H1 (cell line): Measurements from ENCODE around the gene TMEM39B. TPM values are rescaled to one million over a fixed set of nuclear protein-coding genes. Genes with fewer than 3 reads are reported as not detected.

Experiments used
- CTCF ChIA-PET: fragments of 300-600 bp; sonication (Branson Sonifier 250); formaldehyde crosslinking; loops from one replicate; lab custom pipeline; 2021; ENCODE audit not compliant: partially characterized antibody; lab: Charles Lee
- POLR2A ChIA-PET: fragments of 300-600 bp; sonication (Branson Sonifier 250); formaldehyde crosslinking; loops from one replicate; lab custom pipeline; 2021; ENCODE audit warnings: inconsistent platforms; ENCODE audit not compliant: partially characterized antibody; lab: Charles Lee
- DNase-seq, 2 experiments: peaks; one replicate each; pipeline versions ENCODE4 v3.0.0 to v3.0.0-alpha.2; 2010 to 2022; ENCODE audit warnings: low spot score in 2 of 2, low read depth in 1 of 2, mixed read lengths in 1 of 2
- FAIRE-seq: peaks from 2 replicates; lab custom pipeline; 2011; peaks lifted over from hg19 to GRCh38; lab: Jason Lieb, UNC
- H2AFZ ChIP-seq: 2 replicates; pipeline ENCODE4 v1.8.1; 2012; ENCODE audit warnings: low read length, inconsistent platforms
- H2AK5ac ChIP-seq: 2 replicates; pipeline ENCODE4 v1.6.1; 2013; ENCODE audit warnings: low read depth, low read length
- H2BK120ac ChIP-seq: replicated peaks from 2 replicates; pipeline ENCODE3; 2013; ENCODE audit warnings: low read depth, low read length, inconsistent platforms
- H2BK12ac ChIP-seq: 2 replicates; pipeline ENCODE4 v1.6.1; 2013; ENCODE audit warnings: low read depth, low read length
- H2BK15ac ChIP-seq: 2 replicates; pipeline ENCODE4 v1.6.1; 2013; ENCODE audit warnings: low read length
- H2BK20ac ChIP-seq: 2 replicates; pipeline ENCODE4 v1.6.1; 2013; ENCODE audit warnings: low read length
- H2BK5ac ChIP-seq: 2 replicates; pipeline ENCODE4 v1.6.1; 2013; ENCODE audit warnings: low read depth, low read length
- H3K14ac ChIP-seq: 2 replicates; pipeline ENCODE4 v1.6.1; 2013; ENCODE audit warnings: inconsistent platforms; ENCODE audit not compliant: insufficient read length
- H3K18ac ChIP-seq: 2 replicates; pipeline ENCODE4 v1.6.1; 2013; ENCODE audit warnings: low read length; ENCODE audit errors: extremely low read depth
- H3K23ac ChIP-seq: 2 replicates; pipeline ENCODE4 v1.6.1; 2013; ENCODE audit warnings: inconsistent platforms; ENCODE audit not compliant: insufficient read length
- H3K23me2 ChIP-seq: 2 replicates; pipeline ENCODE4 v1.6.1; 2013; ENCODE audit warnings: low read depth, low read length
- H3K27ac ChIP-seq: 2 replicates; pipeline ENCODE4 v1.6.1; 2011; ENCODE audit warnings: low read depth, low read length, inconsistent platforms
- H3K27me3 ChIP-seq, 4 experiments: replicated peaks in 1 of 4; 1 replicate in 1 of 4; 2 replicates in 3 of 4; pipeline versions ENCODE4 v1.6.1 to v1.8.1; 2011 to 2013; ENCODE audit warnings: low read length in 3 of 4, mild to moderate bottlenecking in 3 of 4, inconsistent platforms in 2 of 4, mixed read lengths in 2 of 4, moderate library complexity in 1 of 4; ENCODE audit not compliant: control insufficient read depth in 3 of 4, insufficient read depth in 3 of 4; ENCODE audit errors: extremely low read depth in 1 of 4
- H3K36me3 ChIP-seq, 4 experiments: 2 replicates each; pipeline versions ENCODE4 v1.6.1 to v1.8.1; 2011 to 2013; ENCODE audit warnings: mild to moderate bottlenecking in 4 of 4, low read length in 3 of 4, moderate library complexity in 2 of 4, control low read depth in 1 of 4, inconsistent platforms in 1 of 4; ENCODE audit not compliant: insufficient read depth in 4 of 4, control insufficient read depth in 2 of 4
- H3K4ac ChIP-seq: replicated peaks from 2 replicates; pipeline ENCODE3; 2013; ENCODE audit warnings: low read length, low read depth, mixed read lengths, inconsistent platforms; ENCODE audit not compliant: insufficient read length
- H3K4me1 ChIP-seq, 4 experiments: replicated peaks in 1 of 4; 1 replicate in 1 of 4; 2 replicates in 3 of 4; pipeline versions ENCODE4 v1.6.1 to v1.8.1; 2011 to 2013; ENCODE audit warnings: low read length in 3 of 4, inconsistent platforms in 2 of 4, mixed read lengths in 1 of 4; ENCODE audit not compliant: insufficient read depth in 4 of 4, control insufficient read depth in 3 of 4
- H3K4me2 ChIP-seq, 2 experiments: 2 replicates each; pipeline versions ENCODE4 v1.6.1 to v1.8.1; 2011 to 2013; ENCODE audit warnings: low read depth in 2 of 2, low read length in 2 of 2, control low read depth in 1 of 2, inconsistent platforms in 1 of 2, mild to moderate bottlenecking in 1 of 2; ENCODE audit not compliant: insufficient read depth in 1 of 2
- H3K4me3 ChIP-seq, 4 experiments: fragments of 200-600, 300-600 bp in 1 of 4; sonication (generic), shearing (Covaris generic), sonication (Bioruptor Twin) in 1 of 4; 2 replicates each; pipeline versions ENCODE4 v1.5.1 to v1.8.1; 2011 to 2016; ENCODE audit warnings: low read length in 4 of 4, low read depth in 3 of 4, control low read depth in 2 of 4, inconsistent platforms in 2 of 4, mild to moderate bottlenecking in 2 of 4, mixed read lengths in 1 of 4, moderate library complexity in 1 of 4; ENCODE audit not compliant: insufficient read depth in 2 of 4; ENCODE audit errors: extremely low read depth in 1 of 4
- H3K56ac ChIP-seq: replicated peaks from 2 replicates; pipeline ENCODE3; 2013; ENCODE audit warnings: low read depth, mild to moderate bottlenecking, mixed read lengths, low read length, inconsistent platforms; ENCODE audit not compliant: insufficient read length
- H3K79me1 ChIP-seq: 2 replicates; pipeline ENCODE4 v1.6.1; 2013; ENCODE audit warnings: low read depth, low read length, control low read depth
- H3K79me2 ChIP-seq, 2 experiments: 2 replicates each; pipeline versions ENCODE4 v1.6.1 to v1.8.1; 2012 to 2013; ENCODE audit warnings: low read length in 2 of 2, mild to moderate bottlenecking in 2 of 2, inconsistent platforms in 1 of 2; ENCODE audit not compliant: insufficient read depth in 2 of 2, control insufficient read depth in 1 of 2
- H3K9ac ChIP-seq, 4 experiments: replicated peaks in 1 of 4; 1 replicate in 1 of 4; 2 replicates in 3 of 4; pipeline versions ENCODE4 v1.6.1 to v1.8.1; 2011 to 2013; ENCODE audit warnings: low read depth in 3 of 4, low read length in 3 of 4, control low read depth in 2 of 4, mild to moderate bottlenecking in 2 of 4, moderate library complexity in 2 of 4, inconsistent platforms in 1 of 4; ENCODE audit errors: extremely low read depth in 1 of 4
- H3K9me3 ChIP-seq, 2 experiments: 2 replicates each; pipeline versions ENCODE4 v1.6.1 to v1.8.1; 2012 to 2013; ENCODE audit warnings: mild to moderate bottlenecking in 2 of 2, moderate library complexity in 2 of 2, control low read depth in 1 of 2, inconsistent platforms in 1 of 2, low read depth in 1 of 2, low read length in 1 of 2, mixed read lengths in 1 of 2; ENCODE audit not compliant: insufficient read depth in 2 of 2
- H4K20me1 ChIP-seq, 2 experiments: replicated peaks in 1 of 2; 2 replicates each; pipeline versions ENCODE3 to v1.8.1; 2011 to 2013; ENCODE audit warnings: inconsistent platforms in 2 of 2, low read length in 2 of 2, mild to moderate bottlenecking in 1 of 2; ENCODE audit not compliant: insufficient read depth in 2 of 2, control insufficient read depth in 1 of 2
- H4K5ac ChIP-seq: 2 replicates; pipeline ENCODE4 v1.6.1; 2013; ENCODE audit warnings: low read length, low read depth, mixed read lengths, inconsistent platforms; ENCODE audit not compliant: insufficient read length
- H4K8ac ChIP-seq: 2 replicates; pipeline ENCODE4 v1.8.0; 2013; ENCODE audit warnings: mild to moderate bottlenecking, moderate library complexity, low read length, inconsistent platforms; ENCODE audit not compliant: insufficient read depth; ENCODE audit errors: extremely low read depth
- H4K91ac ChIP-seq: replicated peaks from 2 replicates; pipeline ENCODE3; 2013; ENCODE audit warnings: low read length, mixed read lengths, inconsistent platforms; ENCODE audit not compliant: insufficient read length
- CTCF ChIP-seq, 3 experiments: IDR thresholded peaks; 1 replicate in 2 of 3; 2 replicates in 1 of 3; pipeline versions ENCODE4 v1.5.1 to v1.6.1; 2011; ENCODE audit warnings: low read length in 3 of 3, mild to moderate bottlenecking in 3 of 3, inconsistent platforms in 2 of 3, low read depth in 1 of 3, moderate library complexity in 1 of 3; ENCODE audit not compliant: insufficient read depth in 1 of 3; ENCODE audit errors: control extremely low read depth in 1 of 3
- NRF1 ChIP-seq: IDR thresholded peaks from 2 replicates; pipeline ENCODE4 v1.6.1; 2011; ENCODE audit warnings: mild to moderate bottlenecking, low read depth, low read length, improper control_type of control experiment
- RAD21 ChIP-seq, 2 experiments: IDR thresholded peaks in 1 of 2; conservative IDR thresholded peaks in 1 of 2; 2 replicates each; pipeline ENCODE4 v1.6.1; 2011; ENCODE audit warnings: low read depth in 2 of 2, low read length in 2 of 2, improper control_type of control experiment in 1 of 2, inconsistent platforms in 1 of 2, mild to moderate bottlenecking in 1 of 2, moderate library complexity in 1 of 2
- WGBS, 2 experiments: shearing (Covaris generic) in 1 of 2; methylation state at CpG; one replicate each; pipeline versions ENCODE4 v1.1.6 to v1.1.7; 2013 to 2015; ENCODE audit warnings: low lambda C conversion rate in 2 of 2, mixed read lengths in 2 of 2, inconsistent platforms in 1 of 2, low coverage in 1 of 2, missing lambda C conversion rate in 1 of 2; ENCODE audit not compliant: insufficient replicate concordance in 2 of 2, insufficient coverage in 1 of 2, insufficient read length in 1 of 2; ENCODE audit errors: extremely low coverage in 1 of 2, missing lambda C conversion rate in 1 of 2; 5-methylcytosine and 5-hydroxymethylcytosine counted together
- polyA plus RNA-seq, 7 experiments: library from polyadenylated mRNA; depleted of rRNA in 3 of 7; stranded (reverse) in 5 of 7; unstranded in 2 of 7; fragments of >200 nt in 5 of 7; fragments of 200-250 nt in 2 of 7; gene quantifications; 1 replicate in 5 of 7; 2 replicates in 1 of 7; 4 replicates in 1 of 7; pipeline versions ENCODE4 v1.2.1 to v1.2.3, GENCODE V29; 2011 to 2013; ENCODE audit warnings: missing spikeins in 2 of 7, mixed read lengths in 2 of 7
- total RNA-seq: library from RNA; stranded (reverse); fragmentation: NEBNext Ultra II Directional; extraction: Animal tissue kit (Norgen Biotek cat#: 25700); gene quantifications from 2 replicates; pipeline ENCODE4 v1.2.1, GENCODE V29; 2021

The TMEM39B gene
- total and polyA plus RNA-seq, 2 of the 8 experiments (the other 6 are each of a cell fraction or from before 2014, with no cell fraction given), result 25.3 to 32.7 TPM

- Histone ChIP-seq H3K4ac (no peak overlapping the region), H3K18ac (no peak overlapping the region)
- WGBS, 2 experiments, result 83% methylated on average over 4 of the region's 4 CpGs; no CpG with 5 or more reads in 1 of the 2 experiments
- TF ChIP-seq RAD21 (IDR thresholded peaks at IDR 0.05 in 1 of 2, conservative IDR thresholded peaks at IDR 0.05 in 1 of 2; ENCODE audit: low read depth in 2 of 2, low read length in 2 of 2), result peak; percentile 10 to 42; a peak in 1 of 4 replicates
- TF ChIP-seq CTCF (IDR thresholded peaks at IDR 0.05; ENCODE audit: control extremely low read depth in 1 of 3, insufficient read depth in 1 of 3, low read depth in 1 of 3, low read length in 3 of 3), result peak; percentile 10 to 59 (median 10); a peak in 3 of 4 replicates
- TF ChIP-seq NRF1, result no peak
- TF ChIP-seq, all 59 proteins: peak for 2
- Histone ChIP-seq H3K4me3 (no peak overlapping the region), H3K79me2 (peaks cover 3 to 8% of the 10 kb centered on the region in 2 experiments), H2BK120ac (no peak overlapping the region), H4K20me1 (peaks cover 1 to 2% of the 10 kb centered on the region in 2 experiments), H4K91ac (no peak overlapping the region), H3K4me2 (no peak overlapping the region), H3K23ac (no peak overlapping the region), H3K9me3 (no peaks in the 10 kb centered on the region), H3K27ac (no peak overlapping the region), H2AFZ (no peak overlapping the region), H3K36me3 (peaks cover 0 to 15% (median 4%) of the 10 kb centered on the region in 4 experiments; a peak in 4 of 8 replicates), H4K8ac (no peak overlapping the region), H3K56ac (no peak overlapping the region), H3K27me3 (no peaks in the 10 kb centered on the region), H2AK5ac (no peak overlapping the region), H2BK15ac (no peak overlapping the region), H2BK5ac (no peak overlapping the region), H3K14ac (no peak overlapping the region), H2BK20ac (no peak overlapping the region), H3K9ac (no peak overlapping the region), H4K5ac (no peak overlapping the region), H3K23me2 (no peaks in the 10 kb centered on the region), H2BK12ac (no peak overlapping the region), H3K4me1 (peaks cover 0 to 1% (median 0%) of the 10 kb centered on the region in 4 experiments; a peak in 1 of 7 replicates), H3K79me1 (peaks cover 2% of the 10 kb centered on the region)
- DNase-seq (no peak), FAIRE-seq (no peak)
- ChIA-PET CTCF (interaction anchor here (0.7 to 1.1 kb wide), 4 partner anchors 10 to 22 kb away, joined by 3 to 7 read pairs (median 3); no protein-coding TSS in a partner anchor), POLR2A (interaction anchor here (0.5 to 1.4 kb wide), 8 partner anchors 8 to 52 kb away, joined by 3 to 6 read pairs (median 3); no protein-coding TSS in a partner anchor)
Observed at GRCh38 chr1:32104127-32104526, 31.4 kb downstream of the TMEM39B start.
